GM12874 (cell line): Measurements from ENCODE around the gene VWA8.

Experiments
- TF ChIP-seq, protein P1 (sequence below): IDR thresholded peaks from 2 replicates; pipeline ENCODE4 v1.5.1; 2011; ENCODE audit warnings: low read depth, mild to moderate bottlenecking, control low read depth, low read length, moderate library complexity; ENCODE audit not compliant: insufficient read depth

Gene VWA8

DNA sequence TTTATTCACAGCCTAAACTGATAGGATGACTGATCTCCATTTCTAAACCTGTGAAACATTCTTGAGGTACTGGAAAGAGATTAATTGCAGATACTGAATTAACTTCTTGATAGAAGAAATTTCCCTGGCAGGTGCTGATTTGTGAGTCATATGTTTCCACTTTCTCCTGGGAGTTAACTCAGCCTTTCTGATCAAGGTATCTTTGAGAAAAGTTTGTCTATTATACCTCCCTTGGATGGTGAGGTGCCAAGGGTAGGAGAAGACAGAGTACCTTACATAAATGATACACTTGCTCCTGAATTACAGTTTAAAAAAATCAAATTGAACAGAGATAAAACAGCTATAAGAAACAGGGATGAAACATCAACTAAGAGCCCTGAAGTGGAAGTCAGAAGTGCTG, 380.6 kb downstream of the VWA8 start:
- TF ChIP-seq, protein P1, sequence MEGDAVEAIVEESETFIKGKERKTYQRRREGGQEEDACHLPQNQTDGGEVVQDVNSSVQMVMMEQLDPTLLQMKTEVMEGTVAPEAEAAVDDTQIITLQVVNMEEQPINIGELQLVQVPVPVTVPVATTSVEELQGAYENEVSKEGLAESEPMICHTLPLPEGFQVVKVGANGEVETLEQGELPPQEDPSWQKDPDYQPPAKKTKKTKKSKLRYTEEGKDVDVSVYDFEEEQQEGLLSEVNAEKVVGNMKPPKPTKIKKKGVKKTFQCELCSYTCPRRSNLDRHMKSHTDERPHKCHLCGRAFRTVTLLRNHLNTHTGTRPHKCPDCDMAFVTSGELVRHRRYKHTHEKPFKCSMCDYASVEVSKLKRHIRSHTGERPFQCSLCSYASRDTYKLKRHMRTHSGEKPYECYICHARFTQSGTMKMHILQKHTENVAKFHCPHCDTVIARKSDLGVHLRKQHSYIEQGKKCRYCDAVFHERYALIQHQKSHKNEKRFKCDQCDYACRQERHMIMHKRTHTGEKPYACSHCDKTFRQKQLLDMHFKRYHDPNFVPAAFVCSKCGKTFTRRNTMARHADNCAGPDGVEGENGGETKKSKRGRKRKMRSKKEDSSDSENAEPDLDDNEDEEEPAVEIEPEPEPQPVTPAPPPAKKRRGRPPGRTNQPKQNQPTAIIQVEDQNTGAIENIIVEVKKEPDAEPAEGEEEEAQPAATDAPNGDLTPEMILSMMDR = no peak

DNA sequence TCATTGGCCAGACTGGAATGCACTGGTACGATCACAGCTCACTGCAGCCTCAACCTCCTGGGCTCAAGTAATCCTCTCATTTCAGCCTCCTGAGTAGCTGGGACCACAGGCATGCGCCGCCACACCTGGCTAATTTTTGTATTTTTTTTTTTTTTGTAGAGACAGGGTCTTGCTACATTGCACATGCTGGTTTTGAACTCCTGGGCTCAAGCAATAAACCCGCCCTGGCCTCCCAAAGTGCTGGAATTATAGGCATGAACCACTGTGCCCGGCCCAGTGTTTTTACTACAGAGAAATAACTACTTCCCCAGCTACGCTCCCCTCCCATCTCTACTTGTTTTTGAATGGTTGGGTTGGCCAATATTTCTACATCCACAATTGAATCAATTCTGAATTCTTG, 381.0 kb downstream of the VWA8 start:
- TF ChIP-seq, protein P1 = no peak

DNA sequence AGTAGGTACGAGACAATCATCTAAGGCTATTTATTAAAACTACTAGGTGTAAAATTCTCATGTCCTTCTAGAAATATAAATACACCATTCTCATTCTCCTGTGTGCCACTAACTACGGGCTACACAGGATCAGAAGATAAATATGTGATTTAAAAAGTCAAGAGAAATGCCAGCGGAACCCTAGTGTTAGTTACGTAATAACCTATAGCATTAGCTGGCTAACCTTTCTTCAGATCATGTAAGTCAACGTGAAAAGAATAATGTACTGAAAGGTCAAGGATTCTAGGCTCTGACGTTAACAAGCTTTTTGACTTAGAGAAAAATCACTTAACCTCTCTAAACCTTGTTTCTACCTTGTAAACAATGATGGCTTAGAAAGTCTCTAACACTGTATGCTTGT, 381.7 kb downstream of the VWA8 start:
- TF ChIP-seq, protein P1 = no peak

DNA sequence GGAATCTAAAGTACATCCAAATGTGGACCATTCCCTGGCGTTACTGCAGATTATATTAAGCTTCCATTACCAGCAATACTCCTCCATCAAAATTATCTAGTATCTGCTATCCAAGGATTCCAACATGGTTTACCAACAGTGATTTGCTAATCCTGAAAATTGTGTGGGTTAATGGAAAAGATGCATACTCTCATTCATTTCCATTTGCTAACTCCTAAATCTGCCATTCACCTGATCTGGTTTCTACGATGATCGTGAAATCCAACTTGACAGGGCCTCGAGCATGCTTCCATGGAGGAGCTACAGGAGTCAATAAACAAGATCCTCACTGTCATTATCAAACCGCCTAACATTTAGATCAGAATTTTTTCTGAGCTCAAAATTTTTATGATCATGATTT, 382.5 kb downstream of the VWA8 start:
- TF ChIP-seq, protein P1 = no peak

DNA sequence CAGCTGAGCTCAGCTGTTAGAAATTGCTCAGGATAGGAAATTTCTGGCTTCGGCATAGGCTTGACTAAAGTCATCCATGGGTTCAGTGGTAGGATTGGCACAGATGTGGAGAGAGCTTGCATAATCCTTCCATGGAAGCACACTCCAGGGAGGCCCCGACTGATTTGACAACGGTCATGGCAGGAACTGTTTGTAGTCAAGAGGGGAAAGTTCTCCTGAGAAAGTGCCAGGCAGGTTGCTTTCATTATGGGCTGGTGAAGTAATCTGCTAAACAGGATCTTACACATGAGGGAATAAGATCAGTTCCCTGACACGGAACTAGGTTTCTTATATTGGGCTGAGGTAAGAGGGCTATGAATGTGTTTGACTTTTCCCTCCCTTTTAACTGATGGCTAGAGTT, 383.5 kb downstream of the VWA8 start:
- TF ChIP-seq, protein P1 = no peak

DNA sequence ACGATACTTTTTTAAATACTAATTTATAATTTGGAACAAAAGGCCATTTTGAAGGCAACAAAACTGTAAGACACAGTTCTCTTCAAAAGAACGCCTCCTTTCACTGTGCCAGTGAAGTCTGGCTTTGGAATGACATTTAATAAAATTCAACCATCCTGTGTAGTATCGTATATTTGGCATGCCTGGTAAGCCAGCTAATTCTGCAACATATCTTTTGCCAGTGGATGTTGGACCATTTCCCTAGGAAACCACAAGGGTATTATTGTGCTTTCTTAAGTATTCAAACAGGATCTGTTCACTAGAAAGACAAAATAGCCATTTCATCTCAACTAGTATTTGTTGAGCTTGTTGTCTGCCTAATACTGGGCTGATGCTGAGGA, 391.9 kb downstream of the VWA8 start:
- TF ChIP-seq, protein P1 = no peak

DNA sequence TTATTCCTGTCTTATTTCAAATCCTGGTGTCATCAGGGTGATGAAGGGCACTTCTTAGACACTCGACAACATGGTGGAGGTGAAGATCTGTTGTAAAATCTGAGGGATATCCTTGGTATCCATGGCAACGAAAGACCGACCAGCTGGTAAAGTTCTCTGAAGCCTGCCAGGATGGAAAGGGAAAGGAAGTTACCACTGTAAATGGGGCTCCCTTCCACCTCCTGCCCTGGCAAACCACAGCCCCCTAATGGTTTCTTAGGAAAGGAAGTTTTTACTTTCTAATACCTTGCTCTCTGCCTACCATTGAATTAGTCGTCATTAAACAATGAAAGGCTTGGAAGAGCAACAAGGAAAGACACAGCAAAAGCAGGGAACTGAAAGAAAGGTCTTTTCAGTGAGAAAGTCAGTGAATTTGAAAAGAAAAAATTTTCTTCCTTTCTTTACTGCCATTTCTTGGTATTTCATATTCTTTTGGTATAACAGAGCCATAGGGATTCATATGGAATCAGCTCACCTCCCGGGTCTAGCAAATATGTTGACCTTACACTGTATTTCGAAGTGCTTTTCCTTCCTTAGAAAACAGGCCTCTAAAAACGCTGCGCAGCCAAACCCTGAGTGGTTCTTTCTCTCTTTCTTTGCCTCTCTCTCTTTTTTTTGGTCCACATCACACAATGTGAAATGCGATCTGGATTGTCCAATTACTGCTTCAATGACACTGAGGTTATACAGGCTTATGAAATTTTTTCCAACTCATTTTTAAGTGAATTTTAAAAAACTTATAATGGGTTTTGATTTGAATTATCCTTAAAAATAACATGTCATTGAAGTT, 392.6 kb downstream of the VWA8 start:
- TF ChIP-seq, protein P1 = no peak

DNA sequence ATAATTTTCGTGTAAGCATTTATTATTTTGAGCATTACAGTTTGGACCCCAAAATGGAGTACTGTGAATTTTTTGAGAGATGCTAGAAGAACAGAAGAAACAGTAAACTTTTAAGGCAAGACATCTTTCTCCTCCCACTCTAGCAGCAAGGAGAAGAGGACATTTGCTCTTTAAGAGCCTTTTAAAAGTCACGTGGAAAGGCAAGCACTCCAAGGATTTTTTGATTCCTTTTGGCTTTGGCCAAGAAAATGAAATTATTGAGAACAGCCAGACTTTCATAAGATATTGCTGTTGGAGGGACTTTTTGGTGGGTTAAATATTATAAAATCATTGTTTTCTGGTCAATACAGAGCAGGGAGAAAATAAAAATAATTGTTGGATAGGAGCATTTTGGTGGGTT, 393.5 kb downstream of the VWA8 start:
- TF ChIP-seq, protein P1 = no peak
